ENCODE measurements around the gene RBMS2.

- TF ChIP-seq, protein P1, sequence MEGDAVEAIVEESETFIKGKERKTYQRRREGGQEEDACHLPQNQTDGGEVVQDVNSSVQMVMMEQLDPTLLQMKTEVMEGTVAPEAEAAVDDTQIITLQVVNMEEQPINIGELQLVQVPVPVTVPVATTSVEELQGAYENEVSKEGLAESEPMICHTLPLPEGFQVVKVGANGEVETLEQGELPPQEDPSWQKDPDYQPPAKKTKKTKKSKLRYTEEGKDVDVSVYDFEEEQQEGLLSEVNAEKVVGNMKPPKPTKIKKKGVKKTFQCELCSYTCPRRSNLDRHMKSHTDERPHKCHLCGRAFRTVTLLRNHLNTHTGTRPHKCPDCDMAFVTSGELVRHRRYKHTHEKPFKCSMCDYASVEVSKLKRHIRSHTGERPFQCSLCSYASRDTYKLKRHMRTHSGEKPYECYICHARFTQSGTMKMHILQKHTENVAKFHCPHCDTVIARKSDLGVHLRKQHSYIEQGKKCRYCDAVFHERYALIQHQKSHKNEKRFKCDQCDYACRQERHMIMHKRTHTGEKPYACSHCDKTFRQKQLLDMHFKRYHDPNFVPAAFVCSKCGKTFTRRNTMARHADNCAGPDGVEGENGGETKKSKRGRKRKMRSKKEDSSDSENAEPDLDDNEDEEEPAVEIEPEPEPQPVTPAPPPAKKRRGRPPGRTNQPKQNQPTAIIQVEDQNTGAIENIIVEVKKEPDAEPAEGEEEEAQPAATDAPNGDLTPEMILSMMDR (IDR thresholded peaks at IDR 0.05): no peak
- TF ChIP-seq POLR2A (IDR thresholded peaks at IDR 0.05): no peak
These were observed 34.1 kb upstream of the RBMS2 start for GRCh38 chr12:56487448-56488040.
